C4-2B (cell line): ENCODE data around the gene CFAP20DC.

Experiments used
- ZFX ChIP-seq: fragments of 450-650 bp; IDR thresholded peaks from 2 replicates; pipeline ENCODE4 v1.6.1; 2017
- TF ChIP-seq, protein P1 (sequence below): fragments of 450-650 bp; conservative IDR thresholded peaks from 2 replicates; pipeline ENCODE4 v1.5.1; 2017; ENCODE audit warnings: mild to moderate bottlenecking

DNA sequence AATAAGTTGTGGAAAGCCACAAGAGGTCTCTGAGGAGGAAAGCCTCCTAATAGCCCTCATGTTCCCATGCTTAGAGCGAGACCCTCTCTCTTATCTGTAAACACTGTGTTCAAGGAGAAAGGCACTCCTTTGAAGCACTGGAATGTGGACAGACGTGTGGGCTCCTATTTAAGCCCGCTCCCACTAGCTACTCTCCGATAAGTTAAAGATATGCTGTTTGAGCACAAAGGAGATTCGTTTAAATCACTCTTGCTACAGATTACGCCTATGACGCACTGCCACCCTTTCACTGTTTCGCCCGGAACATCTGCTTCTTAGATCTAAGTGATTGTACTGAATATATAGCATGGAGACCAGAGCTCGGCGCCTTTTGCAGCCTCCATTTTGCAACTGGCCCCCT, 325.5 kb downstream of the CFAP20DC start:
- TF ChIP-seq, protein P1, sequence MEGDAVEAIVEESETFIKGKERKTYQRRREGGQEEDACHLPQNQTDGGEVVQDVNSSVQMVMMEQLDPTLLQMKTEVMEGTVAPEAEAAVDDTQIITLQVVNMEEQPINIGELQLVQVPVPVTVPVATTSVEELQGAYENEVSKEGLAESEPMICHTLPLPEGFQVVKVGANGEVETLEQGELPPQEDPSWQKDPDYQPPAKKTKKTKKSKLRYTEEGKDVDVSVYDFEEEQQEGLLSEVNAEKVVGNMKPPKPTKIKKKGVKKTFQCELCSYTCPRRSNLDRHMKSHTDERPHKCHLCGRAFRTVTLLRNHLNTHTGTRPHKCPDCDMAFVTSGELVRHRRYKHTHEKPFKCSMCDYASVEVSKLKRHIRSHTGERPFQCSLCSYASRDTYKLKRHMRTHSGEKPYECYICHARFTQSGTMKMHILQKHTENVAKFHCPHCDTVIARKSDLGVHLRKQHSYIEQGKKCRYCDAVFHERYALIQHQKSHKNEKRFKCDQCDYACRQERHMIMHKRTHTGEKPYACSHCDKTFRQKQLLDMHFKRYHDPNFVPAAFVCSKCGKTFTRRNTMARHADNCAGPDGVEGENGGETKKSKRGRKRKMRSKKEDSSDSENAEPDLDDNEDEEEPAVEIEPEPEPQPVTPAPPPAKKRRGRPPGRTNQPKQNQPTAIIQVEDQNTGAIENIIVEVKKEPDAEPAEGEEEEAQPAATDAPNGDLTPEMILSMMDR = no peak
- TF ChIP-seq ZFX = no peak
